Lower lobe of right lung (tissue), 2 donors: ENCODE data around the gene RAD51B. TPM values are rescaled to one million over a fixed set of nuclear protein-coding genes. Genes with fewer than 3 reads are reported as not detected.

Experiments
- ATAC-seq, 2 donors: fragments of 200-7000 bp; cut with Tn5 transposase; one replicate each; pipeline ENCODE4 v1.9.1; 2020 to 2022; ENCODE audit warnings: mild to moderate bottlenecking in 2 of 2, moderate library complexity in 2 of 2
- DNase-seq: peaks from one replicate; pipeline ENCODE4 v3.0.0-alpha.2; 2020
- H3K27ac ChIP-seq: fragments of 200-600 bp; one replicate; pipeline ENCODE4 v1.8.0; 2022
- H3K27me3 ChIP-seq: fragments of 200-600 bp; one replicate; pipeline ENCODE4 v1.8.0; 2022; ENCODE audit warnings: low read depth
- H3K36me3 ChIP-seq: fragments of 200-600 bp; one replicate; pipeline ENCODE4 v1.8.0; 2022; ENCODE audit warnings: mild to moderate bottlenecking
- H3K4me1 ChIP-seq: fragments of 200-600 bp; one replicate; pipeline ENCODE4 v1.8.0; 2022
- H3K4me3 ChIP-seq: fragments of 200-600 bp; one replicate; pipeline ENCODE4 v1.8.0; 2022; ENCODE audit warnings: mild to moderate bottlenecking
- H3K9me3 ChIP-seq: fragments of 200-600 bp; one replicate; pipeline ENCODE4 v1.8.0; 2022
- CTCF ChIP-seq: fragments of 200-600 bp; IDR thresholded peaks from one replicate; pipeline ENCODE4 v1.8.0; 2022; ENCODE audit warnings: antibody characterized with exemption, mild to moderate bottlenecking
- intact Hi-C: fragments of 100-400 bp; cut with DNase I; formaldehyde crosslinking; loops from one replicate; pipeline ENCODE4 v1.11.0; 2022
- total RNA-seq: library from RNA; stranded (reverse); fragmentation: NEBNext Ultra II Directional; extraction: Animal tissue kit (Norgen Biotek cat#: 25700); gene quantifications from one replicate; pipeline ENCODE4 v1.2.1, GENCODE V29; 2021
- donor health status: DM: no; HTN: yes; CAD: no; lungs with severe emphysema.

Gene RAD51B
- total RNA-seq, 1 donor from 2014 or later: 22.2 TPM

DNA sequence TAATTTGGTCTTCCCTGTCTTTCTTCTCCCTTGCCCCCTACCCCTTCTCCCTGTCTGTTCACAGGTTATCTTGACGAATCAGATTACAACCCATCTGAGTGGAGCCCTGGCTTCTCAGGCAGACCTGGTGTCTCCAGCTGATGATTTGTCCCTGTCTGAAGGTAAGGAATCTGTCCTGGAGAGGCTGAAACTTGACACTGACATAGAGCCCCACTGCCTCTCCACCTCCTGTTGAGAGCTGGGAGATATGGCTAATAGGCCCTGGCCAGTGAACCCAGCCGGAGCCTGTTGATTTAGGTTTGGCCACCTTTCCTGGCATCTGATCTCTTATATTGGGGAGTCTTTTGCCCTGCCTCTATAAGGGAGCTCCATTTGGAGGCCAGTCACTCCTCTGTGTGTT lies 472.2 kb downstream of the RAD51B start:
- H3K4me3 ChIP-seq: no peak overlapping the region
- TF ChIP-seq CTCF: no peak
- DNase-seq: no peak
- H3K27me3 ChIP-seq: no peaks in the 10 kb centered on the region
- intact Hi-C loops: no loop called here
- no peaks in the 10 kb centered on the region for H3K9me3 ChIP-seq
- H3K36me3 ChIP-seq: no peaks in the 10 kb centered on the region
- H3K27ac ChIP-seq: no peak overlapping the region
- peaks cover 10% of the 10 kb centered on the region for H3K4me1 ChIP-seq
- ATAC-seq: no peak

GRCh38 chr14:68292441-68293215 lies 473.0 kb downstream of the RAD51B start:
- Histone ChIP-seq H3K27ac (no peak overlapping the region), H3K4me3 (no peak overlapping the region), H3K36me3 (no peaks in the 10 kb centered on the region), H3K4me1 (peaks cover 10% of the 10 kb centered on the region), H3K27me3 (no peaks in the 10 kb centered on the region), H3K9me3 (no peaks in the 10 kb centered on the region)
- TF ChIP-seq CTCF: no peak
- DNase-seq (no peak), ATAC-seq (no peak)
- intact Hi-C loops: no loop called here

DNA sequence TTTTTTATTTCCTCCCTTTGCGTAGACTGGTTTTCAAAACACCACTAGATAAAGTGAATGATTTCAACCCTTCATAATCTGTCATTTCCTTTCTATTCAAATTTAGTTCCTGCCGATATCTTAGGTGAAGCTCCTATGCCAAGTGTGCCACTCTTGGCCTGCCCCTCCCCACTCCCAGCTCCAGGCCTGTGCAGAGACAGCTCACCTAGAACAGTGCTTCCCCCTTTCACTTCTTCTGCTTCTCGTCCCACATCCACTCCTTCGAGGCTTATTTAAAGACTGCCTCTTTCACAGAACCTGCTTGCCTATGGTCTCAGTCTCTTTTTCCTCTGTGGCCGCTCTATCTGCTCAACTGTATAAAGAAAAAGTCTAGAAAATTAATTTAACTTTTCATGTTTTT lies 473.8 kb downstream of the RAD51B start:
- Histone ChIP-seq H3K4me1 (peaks cover 10% of the 10 kb centered on the region), H3K36me3 (no peaks in the 10 kb centered on the region), H3K9me3 (no peaks in the 10 kb centered on the region), H3K27ac (no peak overlapping the region), H3K27me3 (no peaks in the 10 kb centered on the region), H3K4me3 (no peak overlapping the region)
- DNase-seq (no peak), ATAC-seq (no peak)
- intact Hi-C loops: no loop called here
- TF ChIP-seq CTCF: no peak

DNA sequence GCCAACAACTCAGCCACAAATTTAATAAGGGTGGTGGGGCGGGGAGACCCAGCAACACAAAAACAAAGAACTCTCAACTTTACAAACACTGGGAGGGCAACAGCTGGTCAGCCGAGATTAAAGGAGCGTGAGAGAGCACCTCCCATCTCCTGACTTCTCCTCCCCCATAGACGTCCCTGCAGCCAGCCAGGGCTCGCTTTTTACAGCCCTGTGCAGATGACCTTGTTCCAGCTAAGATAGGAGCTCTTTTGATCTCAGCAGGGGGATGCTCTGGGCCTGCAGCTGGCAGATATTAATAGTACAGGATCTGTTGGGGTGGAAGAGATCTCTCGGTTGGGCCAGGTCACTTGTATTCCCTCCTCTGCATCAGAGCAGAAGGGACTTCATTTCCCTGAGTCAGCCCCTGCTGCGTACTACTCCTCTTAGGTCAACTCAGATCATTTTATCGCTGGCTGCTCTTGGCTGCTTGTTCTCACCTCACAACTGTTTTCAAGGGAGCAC lies 475.8 kb downstream of the RAD51B start:
- no peaks in the 10 kb centered on the region for H3K36me3 ChIP-seq
- no peak for TF ChIP-seq CTCF
- no peaks in the 10 kb centered on the region for H3K9me3 ChIP-seq
- no peaks in the 10 kb centered on the region for H3K27me3 ChIP-seq
- H3K27ac ChIP-seq: no peak overlapping the region
- intact Hi-C loops: no loop called here
- ATAC-seq (peak; percentile 24 to 29), DNase-seq (no peak)
- no peak overlapping the region for H3K4me3 ChIP-seq
- H3K4me1 ChIP-seq: peaks cover 10% of the 10 kb centered on the region

DNA sequence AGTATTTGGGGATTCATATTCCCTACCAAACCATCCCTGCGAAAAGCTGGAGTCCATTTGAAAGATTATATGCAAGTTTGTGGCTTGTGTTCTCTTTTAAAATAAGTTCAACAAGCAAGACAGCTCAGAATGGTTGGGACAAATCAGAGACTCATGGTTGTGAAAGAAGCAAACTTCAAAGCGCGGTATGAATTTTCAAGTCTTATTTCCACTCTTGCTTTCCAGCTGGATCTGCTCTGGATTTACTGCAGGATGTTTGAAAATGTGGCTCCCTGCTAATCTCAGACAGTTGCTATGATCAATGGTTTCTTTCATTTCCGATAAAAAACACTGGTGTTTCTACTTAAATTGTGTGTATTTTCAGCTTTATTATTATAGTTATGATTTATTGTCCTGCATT lies 477.5 kb downstream of the RAD51B start:
- no peak for ATAC-seq
- Histone ChIP-seq H3K9me3 (no peaks in the 10 kb centered on the region), H3K27me3 (no peaks in the 10 kb centered on the region), H3K36me3 (no peaks in the 10 kb centered on the region), H3K4me1 (peaks cover 10% of the 10 kb centered on the region), H3K4me3 (no peak overlapping the region), H3K27ac (peak overlapping the region; percentile 20)
- DNase-seq: no peak
- intact Hi-C loops: no loop called here
- no peak for TF ChIP-seq CTCF
